GM19043 (cell line): ENCODE data around the gene CACNA2D3.
"Not testable (repeated sequence)": the region's sequence is repeated elsewhere in the genome, so short reads cannot be mapped to it uniquely, and the experiment has no call there.

Source experiments
- ATAC-seq: cut with Tn5 transposase; IDR thresholded peaks from one replicate; pipeline ENCODE4 v1.9.1; 2021; ENCODE audit warnings: low read depth; ENCODE audit not compliant: unreplicated experiment

The CACNA2D3 gene

DNA sequence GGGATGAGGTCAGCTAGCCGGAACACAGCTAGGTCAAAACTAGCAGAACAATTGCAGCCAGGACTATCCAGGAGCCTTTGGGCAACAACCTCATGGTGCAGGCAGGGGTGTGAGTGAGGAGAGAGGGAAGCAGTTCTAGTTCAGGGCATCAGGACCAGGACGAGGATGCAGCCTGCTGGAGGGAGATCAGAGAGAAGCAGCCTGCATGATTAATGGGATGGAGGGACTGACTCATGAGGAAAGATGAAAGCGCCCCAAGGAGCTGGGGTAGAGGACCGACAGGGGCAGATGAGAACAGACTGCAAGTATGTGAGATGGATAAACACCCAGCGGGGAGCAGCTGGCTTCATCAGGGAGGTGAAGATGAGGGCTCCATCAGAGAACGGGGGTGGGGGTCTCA, 843.4 kb downstream of the CACNA2D3 start:
- no peak for ATAC-seq

DNA sequence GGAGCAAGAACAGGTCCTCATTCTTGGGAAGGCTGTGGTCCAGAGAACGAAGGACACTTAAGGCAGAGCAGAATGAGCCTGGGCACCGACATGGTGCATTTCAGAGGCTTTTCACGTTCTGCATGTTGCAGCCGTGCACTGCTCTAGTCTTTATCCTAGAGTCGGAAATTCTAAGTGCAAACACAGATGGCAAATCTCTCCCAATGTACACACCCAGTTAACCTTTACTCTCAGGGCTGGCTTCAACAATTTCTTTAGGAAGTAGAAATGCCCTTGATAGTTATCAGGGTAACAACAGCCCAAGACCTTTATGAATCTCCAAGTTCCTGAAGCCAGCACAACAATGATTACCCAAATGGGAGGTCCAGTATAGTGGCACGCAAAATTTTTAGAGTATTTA, 844.6 kb downstream of the CACNA2D3 start:
- no peak for ATAC-seq

DNA sequence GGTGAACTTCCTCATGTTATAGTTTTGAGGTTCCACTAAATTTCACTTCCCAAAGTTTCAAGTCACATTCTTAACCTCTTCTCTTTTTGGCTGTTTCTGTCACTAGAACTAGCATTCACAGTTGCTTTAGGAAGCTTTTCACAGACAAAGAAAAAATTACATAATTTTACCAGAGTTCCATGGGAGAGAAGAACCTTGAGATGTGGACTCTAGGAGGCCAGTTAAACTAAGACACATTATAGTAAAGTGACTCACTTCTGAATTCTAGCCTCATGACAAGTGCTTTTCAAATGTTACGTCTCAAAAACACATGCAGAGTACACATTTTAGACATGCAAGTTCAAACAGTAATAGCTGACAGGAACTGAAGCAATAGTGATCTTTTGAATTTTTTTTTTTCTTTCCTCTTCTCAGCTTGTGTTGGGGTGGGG, 845.4 kb downstream of the CACNA2D3 start:
- ATAC-seq = no peak

DNA sequence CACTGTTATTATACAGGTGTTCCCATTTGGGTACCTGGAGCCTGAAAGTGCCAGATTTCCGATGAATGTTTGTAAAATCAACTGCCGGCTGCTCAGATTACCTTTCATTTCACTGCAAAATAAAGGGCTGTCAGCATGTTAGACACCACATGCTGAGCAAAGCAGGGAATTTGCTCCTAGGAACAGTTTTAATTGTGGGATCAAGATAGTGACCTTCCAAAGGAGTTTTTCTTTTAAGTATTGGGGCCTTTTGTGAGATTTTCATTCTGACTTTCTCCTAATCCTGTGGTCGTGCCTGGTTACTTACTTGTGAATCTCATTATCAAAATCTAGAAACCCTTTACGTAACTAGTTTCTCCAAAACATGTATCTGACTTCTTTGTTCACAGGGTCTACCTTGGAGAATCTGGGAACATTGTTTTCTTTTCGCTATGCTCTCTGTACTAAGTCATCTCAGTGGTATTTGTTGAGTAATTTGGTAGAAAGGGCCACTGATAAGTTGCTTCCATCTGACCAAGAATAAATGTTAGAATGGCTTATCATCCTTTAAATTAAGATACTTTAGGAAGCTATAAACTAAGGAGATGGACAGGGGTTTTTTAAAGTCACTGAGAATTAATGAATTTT, 846.3 kb downstream of the CACNA2D3 start:
- ATAC-seq = no peak

DNA sequence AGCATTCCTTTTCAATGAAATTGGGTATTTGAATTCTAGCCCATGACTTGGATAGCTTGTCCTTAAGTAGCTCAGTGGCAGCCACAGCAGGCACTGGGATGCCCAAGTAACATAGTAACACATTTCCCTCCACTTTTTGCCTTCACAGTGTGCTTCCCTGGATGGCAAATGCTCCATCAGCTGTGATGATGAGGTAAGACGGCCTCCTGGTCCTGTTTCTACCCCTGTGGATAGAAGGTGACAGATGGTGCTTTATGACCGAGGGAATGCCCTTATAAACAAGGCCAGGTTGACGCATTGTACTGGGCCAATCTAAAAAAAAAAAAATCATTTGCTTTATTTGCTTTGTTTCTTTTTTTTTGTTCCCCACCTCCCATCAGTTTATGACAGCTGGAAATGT, 847.3 kb downstream of the CACNA2D3 start:
- ATAC-seq = no peak

DNA sequence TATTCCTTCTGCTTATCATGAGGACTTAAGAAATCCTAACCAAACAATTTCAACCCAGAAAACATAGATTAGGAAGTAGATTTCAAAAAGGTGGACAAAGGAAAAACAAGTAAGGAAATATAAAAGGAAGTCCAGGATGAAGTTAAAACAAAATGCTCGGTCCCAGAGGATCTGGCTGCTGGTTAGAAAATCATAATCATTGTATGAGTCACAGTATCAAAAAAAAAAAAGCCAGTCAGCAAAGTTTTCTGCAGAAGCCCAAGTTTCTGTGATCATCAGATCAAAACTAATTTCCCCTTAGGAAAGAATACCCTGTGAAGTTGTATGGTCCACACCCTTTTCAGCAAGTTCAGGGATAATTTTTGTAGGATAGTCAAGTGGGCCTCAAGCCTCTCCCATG, 848.5 kb downstream of the CACNA2D3 start:
- no peak for ATAC-seq

DNA sequence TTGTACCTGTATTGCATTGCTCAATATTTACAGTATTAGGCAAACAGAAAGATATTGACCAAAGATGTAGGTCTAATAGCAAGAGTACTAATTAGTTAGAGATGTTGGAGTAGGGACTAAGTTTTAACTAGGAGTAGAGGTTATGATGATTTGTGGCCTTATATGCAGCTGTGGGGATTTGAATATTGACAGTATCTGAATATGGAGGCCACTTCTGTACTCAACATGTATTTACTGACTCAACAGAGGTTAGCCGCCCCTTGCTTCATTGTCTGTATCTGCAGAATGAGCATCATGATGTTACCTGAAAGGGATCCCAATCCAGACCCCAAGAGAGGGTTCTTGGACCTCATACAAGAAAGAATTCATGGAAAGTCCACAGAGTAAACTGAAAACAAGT, 855.1 kb downstream of the CACNA2D3 start:
- ATAC-seq = no peak

DNA sequence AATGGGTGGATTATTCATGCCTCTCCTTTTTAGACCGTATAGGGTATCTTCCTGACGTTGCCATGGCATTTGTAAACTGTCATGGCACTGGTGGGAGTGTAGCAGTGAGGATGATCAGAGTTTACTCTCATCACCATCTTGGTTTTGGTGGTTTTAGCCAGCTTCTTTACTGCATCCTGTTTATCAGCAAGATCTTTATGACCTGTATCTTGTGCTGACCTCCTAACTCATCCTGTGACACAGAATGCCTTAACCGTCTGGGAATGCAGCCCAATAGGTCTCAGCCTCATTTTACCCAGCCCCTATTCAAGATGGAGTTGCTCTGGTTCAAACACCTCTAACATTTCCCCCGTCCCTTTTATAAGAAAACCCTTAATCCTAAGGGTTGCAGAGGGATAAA, 855.6 kb downstream of the CACNA2D3 start:
- ATAC-seq = not testable (repeated sequence)

DNA sequence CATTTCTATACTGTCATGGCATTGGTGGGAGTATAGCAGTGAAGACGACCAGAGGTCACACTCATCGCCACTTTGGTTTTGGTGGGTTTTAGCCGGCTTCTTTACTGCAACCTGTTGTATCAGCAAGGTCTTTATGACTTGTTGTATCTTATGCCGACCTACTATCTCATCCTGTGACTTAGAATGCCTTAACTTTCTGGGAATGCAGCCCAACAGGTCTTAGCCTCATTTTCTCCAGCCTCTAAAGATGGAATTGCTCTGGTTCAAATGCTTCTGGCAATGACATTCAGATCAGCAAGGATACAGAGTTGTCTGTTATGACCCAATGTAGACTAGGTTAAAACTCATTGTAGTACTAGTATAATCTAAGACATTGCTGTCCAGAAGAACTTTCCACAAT, 860.5 kb downstream of the CACNA2D3 start:
- ATAC-seq = no peak

DNA sequence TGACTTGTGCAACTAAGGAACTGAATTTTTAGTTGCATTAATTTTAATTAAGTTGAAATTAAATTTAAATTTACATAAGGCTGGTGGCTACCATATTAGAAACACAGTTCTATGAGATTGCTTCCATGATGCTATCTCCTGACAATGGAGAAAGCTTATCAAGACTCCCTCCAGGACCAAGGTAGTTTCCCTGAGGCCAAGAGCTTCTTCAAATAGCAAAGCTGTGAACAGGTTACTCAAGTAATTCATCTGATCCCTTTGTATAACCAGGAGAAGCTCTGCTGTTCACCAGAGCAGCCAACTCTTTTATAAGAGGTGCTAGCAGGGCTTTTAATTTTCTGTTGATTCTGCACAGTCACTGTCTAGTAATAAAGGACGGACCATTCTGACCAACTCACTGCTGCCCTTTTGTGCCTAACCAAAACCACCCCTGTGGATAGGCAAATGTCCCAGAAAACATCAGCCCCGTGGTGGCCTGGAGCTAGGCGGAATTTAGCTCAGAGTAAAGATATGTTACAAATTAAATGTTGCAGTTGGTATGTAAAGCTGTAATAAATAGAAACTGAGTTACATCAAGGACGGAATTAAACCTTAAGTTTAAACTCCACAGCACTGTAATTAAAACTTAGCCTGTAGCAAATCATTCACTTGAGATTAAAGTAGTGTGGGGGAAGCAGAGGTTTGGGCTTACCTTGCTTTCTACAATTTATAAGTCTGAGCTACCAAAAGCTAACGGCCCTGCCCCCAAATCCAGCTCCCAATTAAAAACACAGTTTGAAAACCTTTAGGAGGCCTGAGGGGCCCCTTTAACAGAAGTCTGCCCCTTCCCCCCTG, 861.1 kb downstream of the CACNA2D3 start:
- ATAC-seq = no peak

DNA sequence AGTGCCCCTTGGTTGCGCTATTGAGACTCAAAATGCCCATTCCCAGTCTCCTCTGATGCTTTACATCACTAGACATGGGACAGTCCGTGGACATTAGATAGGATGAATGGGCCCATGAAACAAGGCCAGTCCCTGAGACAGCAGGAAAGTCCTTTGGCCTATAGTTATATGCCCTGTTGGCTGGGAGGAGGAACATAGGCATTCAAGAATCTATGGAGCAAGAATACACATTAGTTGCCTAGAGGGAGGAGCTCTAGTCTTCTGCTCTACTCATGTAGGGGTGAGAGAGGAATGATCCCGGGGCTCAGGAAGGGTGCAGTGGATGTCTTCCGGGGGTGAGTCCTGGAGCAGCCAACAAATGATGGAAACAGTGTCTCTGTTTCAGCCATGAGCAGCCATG, 863.5 kb downstream of the CACNA2D3 start:
- no peak for ATAC-seq

DNA sequence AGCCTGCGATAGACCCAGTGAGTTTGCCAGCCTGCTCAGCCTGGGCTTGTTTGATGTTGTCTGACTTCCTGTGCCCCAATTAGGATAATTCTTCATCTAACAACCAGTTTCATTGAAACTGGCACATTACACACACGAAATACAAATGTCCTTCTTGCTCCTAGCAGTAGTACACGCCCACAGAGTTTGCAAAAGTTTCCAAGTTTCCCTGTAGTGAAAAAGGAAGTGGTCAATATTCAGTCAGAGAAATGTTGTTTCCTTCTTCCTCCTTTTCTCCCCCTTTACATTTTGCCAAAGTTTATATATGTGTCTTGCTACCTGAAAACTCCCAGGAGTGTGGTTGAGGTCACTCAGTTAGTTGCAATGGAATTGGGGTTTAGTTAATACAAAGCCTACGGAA, 863.9 kb downstream of the CACNA2D3 start:
- no peak for ATAC-seq

DNA sequence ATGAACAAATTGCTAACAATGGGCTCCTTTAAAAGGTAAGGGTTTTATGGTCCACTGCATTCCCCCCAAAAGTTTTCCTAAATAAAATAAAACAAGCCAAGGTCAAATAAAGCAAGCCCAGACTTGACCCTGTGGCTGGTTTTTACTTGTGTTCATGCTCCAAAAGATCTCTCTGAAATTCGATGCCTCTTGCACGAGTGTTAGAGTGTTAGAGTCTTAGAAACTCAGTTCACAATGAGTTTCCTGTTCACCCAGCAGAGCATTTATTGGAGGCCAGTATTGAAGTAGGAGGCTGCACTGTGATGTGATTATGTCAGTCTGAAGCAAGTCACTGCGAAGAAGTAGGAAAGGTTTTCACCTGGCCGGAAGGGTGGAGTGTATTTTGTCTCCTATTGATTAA, 865.4 kb downstream of the CACNA2D3 start:
- no peak for ATAC-seq

DNA sequence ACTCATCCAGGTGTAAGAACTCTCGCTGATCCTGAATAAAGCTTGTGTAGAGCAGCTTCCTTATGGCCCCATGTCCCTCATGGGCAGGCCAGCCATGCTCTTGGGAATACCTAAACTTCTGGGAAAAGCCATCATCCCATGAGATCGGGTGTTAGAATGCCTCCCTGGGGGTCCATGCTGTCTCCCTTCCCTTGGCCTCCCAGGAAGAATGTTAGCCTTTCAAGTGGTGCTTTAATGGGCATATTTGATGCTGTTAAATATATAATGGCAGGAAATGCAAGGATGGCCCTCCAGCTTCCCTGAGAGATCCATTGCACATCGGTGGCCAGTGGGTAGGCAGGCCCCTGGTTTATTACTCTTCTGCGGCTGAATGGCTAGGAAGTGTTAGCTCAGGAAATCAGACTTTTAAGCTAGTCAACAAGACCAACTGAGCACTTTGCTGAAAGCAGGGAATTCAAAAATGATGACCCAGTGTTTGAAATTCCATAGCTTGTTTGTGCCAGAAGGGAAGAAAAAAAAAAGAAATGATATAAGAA, 866.0 kb downstream of the CACNA2D3 start:
- ATAC-seq = no peak

DNA sequence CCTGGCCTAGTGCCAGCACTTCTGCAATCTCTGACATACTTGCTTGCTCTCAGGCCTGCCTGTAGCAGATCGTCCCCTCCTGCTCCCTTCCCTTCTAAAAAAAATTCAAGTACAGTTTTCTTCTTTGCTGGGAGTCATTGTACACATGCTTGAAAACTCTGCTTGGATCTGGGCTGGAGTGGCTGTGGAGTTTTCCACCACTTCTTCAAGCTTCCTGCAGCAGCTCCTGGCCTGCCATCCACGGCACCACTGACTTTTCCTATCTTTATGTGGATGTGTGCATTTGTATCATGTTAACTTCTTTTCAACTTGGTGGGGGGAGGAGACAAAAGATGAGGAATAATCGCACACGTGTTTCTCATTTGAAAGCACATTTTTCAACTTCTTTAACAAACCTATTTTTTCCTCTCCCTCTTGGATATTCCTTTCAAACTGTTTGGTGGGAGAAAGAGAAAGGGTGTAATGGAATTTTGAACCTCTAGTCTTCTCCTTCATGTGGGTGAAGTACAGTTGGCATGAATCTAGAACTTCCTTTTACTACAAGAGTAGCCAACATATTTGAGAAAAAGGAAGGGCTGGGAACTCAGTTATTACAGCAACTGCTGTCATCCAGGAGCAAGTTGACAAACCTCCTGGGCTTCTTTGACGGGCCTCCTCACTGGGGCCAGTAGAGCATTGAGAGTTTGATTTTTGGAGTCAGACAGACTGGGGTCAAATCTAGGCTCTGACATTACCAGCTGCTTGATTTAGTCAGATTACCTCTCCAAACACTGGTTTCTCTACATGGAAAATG, 866.7 kb downstream of the CACNA2D3 start:
- ATAC-seq = no peak

DNA sequence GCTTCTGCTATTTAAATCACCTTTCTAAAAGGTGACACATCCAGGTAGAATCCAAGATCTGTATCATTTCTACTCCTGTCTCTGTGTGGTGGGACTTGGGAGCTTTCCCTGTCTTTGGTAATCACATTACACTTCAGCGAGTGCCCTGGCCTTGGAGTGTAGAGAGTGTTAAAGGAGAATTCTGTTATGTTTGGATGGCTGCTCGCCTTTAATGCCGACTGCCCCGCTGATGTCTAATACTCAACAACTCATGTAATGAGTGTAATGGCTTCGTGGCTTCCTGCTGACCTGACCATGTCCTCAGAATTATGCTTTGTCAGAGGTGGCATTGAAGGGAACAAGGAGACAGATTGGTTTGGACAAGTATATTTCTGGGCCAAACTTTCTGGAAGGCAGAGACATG, 871.8 kb downstream of the CACNA2D3 start:
- ATAC-seq = no peak

DNA sequence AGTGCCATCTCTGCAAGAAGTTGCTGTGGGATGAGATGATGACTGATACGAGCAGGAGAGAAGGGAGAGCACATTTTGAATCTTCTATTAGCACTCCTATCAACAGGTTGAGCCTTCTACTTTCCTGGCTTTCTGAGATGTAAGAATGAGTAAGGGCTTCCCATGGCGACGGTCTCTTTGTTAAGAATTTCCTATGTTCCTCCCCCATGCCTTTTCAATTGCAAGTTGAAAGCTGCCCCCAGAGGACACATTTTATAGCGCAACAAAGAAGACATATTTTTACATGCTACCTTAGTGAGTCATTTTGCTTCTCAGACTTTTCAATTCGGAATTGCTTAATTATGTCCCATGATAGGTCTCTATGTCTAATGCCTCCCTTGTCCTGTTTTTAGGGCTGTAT, 876.8 kb downstream of the CACNA2D3 start:
- no peak for ATAC-seq

DNA sequence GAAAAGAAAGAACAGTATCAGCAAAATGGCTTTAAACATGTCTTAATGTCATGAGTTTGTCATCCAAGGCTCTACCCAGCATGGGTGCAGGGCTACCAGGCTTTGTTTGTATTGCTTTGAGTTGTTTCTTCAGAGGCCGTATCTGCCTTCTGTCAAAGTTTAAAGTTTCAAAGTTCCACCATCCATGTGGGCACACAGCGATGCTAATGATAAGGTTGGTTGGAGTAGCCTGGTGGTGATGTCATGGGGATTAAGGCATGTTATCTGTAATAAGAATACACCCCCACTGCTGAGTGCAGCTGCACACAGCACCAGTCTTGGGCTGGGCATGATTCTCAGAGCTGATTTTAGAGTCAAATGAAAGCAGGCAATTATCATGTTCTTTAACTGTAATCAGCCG, 877.5 kb downstream of the CACNA2D3 start:
- no peak for ATAC-seq

DNA sequence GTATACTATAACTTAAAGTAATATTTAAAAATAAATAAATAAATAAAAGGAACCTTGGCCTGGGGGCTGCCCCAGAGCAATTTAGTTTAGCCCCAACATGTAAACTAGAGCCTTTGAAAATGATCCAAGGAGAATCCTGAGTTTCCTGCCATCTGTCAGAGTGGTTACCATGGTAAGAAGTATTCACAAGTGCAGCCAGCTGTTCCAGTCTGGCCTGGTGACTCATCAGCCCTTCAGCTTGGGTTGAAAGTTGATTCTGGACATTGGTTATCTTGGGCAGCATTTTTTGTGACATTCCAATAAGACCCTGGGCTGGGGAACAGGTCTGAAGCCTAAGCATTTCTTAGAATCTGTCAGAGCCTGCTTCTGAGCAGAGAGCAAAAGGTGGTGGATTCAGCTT, 878.2 kb downstream of the CACNA2D3 start:
- no peak for ATAC-seq

DNA sequence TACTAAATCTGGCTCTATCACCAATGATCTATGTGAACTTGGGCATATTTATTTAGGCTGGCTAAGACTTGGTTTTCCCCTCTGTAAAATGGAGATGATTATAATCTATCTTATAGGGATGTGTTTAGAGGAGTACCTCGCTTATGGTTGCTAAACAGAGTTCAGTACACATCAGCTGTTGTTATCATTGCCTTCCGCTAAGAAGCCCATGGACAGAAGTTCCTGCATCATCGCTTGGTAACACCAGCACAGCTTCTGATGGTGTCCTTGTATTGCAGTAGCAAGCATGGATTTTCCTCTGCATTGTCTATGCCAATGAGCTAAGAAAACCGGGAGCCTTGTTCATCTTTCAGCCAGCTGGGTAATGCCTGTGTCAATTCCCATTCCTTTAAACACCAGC, 878.6 kb downstream of the CACNA2D3 start:
- no peak for ATAC-seq

DNA sequence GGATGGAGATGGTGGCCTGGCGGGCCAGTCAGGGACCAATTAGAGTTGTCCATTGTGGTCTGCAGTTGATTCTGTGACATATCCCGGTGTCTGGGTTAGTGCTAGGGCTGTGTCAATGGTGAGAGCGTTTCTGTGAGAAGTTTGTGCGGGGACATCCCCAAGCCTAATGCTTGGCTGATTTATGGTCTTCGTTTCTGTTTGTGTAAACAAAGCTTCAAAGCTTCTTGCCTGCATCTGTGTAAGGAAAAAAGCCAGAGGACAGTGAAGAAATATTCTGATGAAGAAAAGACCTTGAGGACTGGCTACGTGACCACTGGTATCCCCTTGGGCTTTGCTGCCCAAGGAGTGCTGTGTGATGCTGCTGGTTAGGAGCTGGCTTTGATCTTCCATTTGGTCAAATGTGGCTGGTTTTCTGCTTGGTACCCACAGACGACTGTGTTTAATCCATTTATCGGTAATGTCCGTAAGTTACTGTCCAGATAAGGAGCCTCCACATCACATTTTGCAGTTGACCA, 880.1 kb downstream of the CACNA2D3 start:
- ATAC-seq = no peak
